Upper lobe of right lung (tissue), 1 donor: ENCODE data around the gene CEBPA. TPM values are rescaled to one million over a fixed set of nuclear protein-coding genes. Genes with fewer than 3 reads are reported as not detected.
"Not testable (repeated sequence)": the region's sequence is repeated elsewhere in the genome, so short reads cannot be mapped to it uniquely, and the experiment has no call there.

ENCODE experiments used
- ATAC-seq: fragments of 200-7000 bp; cut with Tn5 transposase; one replicate; pipeline ENCODE4 v1.9.1; 2020; ENCODE audit warnings: mild to moderate bottlenecking, moderate library complexity
- DNase-seq: peaks from one replicate; pipeline ENCODE4 v3.0.0-alpha.2; 2020
- H3K27ac ChIP-seq: fragments of 200-600 bp; one replicate; pipeline ENCODE4 v1.8.0; 2022
- H3K27me3 ChIP-seq: fragments of 200-600 bp; one replicate; pipeline ENCODE4 v1.8.0; 2022; ENCODE audit warnings: mild to moderate bottlenecking
- H3K36me3 ChIP-seq: fragments of 200-600 bp; one replicate; pipeline ENCODE4 v1.8.0; 2022
- H3K4me1 ChIP-seq: fragments of 200-600 bp; one replicate; pipeline ENCODE4 v1.8.0; 2022
- H3K4me3 ChIP-seq: fragments of 200-600 bp; one replicate; pipeline ENCODE4 v1.8.0; 2022; ENCODE audit warnings: mild to moderate bottlenecking
- H3K9me3 ChIP-seq: fragments of 200-600 bp; one replicate; pipeline ENCODE4 v1.8.0; 2022
- CTCF ChIP-seq: fragments of 200-600 bp; IDR thresholded peaks from one replicate; pipeline ENCODE4 v1.8.0; 2022; ENCODE audit warnings: antibody characterized with exemption
- intact Hi-C: fragments of 100-400 bp; cut with DNase I; formaldehyde crosslinking; loops from one replicate; pipeline ENCODE4 v1.11.0; 2022
- total RNA-seq: library from RNA; stranded (reverse); fragmentation: NEBNext Ultra II Directional; extraction: Animal tissue kit (Norgen Biotek cat#: 25700); gene quantifications from one replicate; pipeline ENCODE4 v1.2.1, GENCODE V29; 2021
- donor health status: DM: no; HTN: yes; CAD: no; lungs with severe emphysema.

The CEBPA gene
- total RNA-seq, 1 donor from 2014 or later = 59.1 TPM

DNA sequence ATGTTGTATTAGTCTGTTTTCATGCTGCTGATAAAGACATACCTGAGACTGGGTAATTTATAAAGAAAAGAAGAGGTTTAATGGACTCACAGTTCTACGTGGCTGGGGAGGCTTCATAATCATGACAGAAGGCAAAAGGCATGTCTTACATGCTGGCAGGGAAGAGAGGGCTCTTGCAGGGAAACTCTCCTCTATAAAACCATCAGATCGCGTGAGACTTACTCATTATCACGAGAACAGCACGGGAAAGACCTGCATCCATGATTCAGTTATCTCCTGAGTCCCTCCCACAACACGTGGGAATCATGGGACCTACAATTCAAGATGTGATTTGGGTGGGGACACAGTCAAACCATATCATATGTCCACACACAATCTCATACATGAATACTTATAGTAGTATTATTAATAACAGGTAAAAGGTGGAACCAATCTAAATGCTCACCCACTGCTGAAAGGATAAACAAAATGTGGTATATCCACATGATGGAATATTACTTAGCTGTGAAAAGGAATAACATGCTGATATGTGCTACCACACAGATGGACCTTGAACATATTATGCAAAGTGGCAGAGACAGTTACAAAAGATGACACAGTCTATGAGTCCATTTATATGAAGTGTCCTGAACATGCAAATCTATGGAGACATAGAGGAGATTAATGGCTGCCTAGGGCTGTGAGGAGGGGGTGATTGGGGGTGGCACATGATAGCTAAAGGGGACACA lies 20.9 kb upstream of the CEBPA start:
- DNase-seq = no peak
- no peak for TF ChIP-seq CTCF
- no peaks in the 10 kb centered on the region for H3K36me3 ChIP-seq
- no peaks in the 10 kb centered on the region for H3K27me3 ChIP-seq
- intact Hi-C loops = no loop called here
- H3K4me1 ChIP-seq = no peaks in the 10 kb centered on the region
- no peak overlapping the region for H3K27ac ChIP-seq
- peaks cover 6% of the 10 kb centered on the region for H3K9me3 ChIP-seq
- no peak for ATAC-seq
- H3K4me3 ChIP-seq = no peak overlapping the region

DNA sequence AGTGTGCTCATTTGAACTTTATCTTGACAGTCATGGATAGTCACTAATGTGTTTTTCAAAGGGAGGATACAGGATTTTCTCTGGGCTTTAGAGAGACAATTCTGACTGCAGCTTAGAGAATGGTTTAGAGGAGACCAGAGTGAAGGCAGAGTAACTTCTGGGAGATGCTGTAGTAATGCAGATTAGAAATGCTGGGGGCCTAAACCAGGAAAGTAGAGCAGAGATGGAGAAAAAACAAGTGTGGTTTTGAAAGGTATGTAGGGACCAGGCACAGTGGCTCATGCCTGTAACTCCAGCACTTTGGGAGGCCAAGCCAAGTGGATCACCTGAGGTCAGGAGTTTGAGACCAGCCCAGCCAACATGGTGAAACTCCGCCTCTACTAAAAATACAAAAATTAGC lies 18.3 kb upstream of the CEBPA start:
- intact Hi-C loops = no loop called here
- H3K36me3 ChIP-seq = no peaks in the 10 kb centered on the region
- ATAC-seq = no peak

GRCh38 chr19:33317991-33318390 lies 15.7 kb upstream of the CEBPA start:
- DNase-seq, intact Hi-C loops, H3K27me3 ChIP-seq, ATAC-seq, H3K4me1 ChIP-seq, H3K9me3 ChIP-seq, H3K27ac ChIP-seq, H3K36me3 ChIP-seq, H3K4me3 ChIP-seq: not testable (repeated sequence)

More for the DNA sequence above, 18.3 kb upstream of the CEBPA start:
- no peak for DNase-seq
- Histone ChIP-seq H3K27me3 (no peaks in the 10 kb centered on the region), H3K9me3 (no peaks in the 10 kb centered on the region), H3K27ac (no peak overlapping the region), H3K4me1 (no peaks in the 10 kb centered on the region), H3K4me3 (no peak overlapping the region)
- TF ChIP-seq CTCF = no peak

DNA sequence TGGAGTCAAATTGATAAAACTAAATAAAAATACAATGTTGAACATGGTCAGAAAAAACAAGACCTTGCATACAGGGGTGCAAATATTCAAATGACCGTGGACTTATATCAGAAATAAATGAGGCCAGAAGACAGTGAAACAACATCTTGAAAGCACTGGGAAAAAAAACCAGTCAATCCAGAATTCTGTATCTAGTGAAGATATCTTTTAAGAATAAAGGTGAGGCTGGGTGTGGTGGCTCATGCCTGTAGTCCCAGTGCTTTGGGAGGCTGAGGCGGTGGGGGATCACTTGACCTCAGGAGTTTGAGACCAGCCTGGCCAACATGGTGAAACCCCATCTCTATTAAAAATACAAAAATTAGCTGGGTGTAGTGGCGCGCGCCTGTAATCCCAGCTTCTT lies 15.2 kb upstream of the CEBPA start:
- DNase-seq (no peak), ATAC-seq (no peak)
- no peaks in the 10 kb centered on the region for H3K9me3 ChIP-seq
- no peaks in the 10 kb centered on the region for H3K36me3 ChIP-seq
- H3K27ac ChIP-seq = no peak overlapping the region
- no peak overlapping the region for H3K4me3 ChIP-seq
- H3K4me1 ChIP-seq = no peaks in the 10 kb centered on the region
- intact Hi-C loops = no loop called here
- no peaks in the 10 kb centered on the region for H3K27me3 ChIP-seq
- no peak for TF ChIP-seq CTCF

- ATAC-seq = no peak
- DNase-seq = no peak
- no peak overlapping the region for H3K4me3 ChIP-seq
These were observed 14.4 kb upstream of the CEBPA start for GRCh38 chr19:33316541-33317264.

DNA sequence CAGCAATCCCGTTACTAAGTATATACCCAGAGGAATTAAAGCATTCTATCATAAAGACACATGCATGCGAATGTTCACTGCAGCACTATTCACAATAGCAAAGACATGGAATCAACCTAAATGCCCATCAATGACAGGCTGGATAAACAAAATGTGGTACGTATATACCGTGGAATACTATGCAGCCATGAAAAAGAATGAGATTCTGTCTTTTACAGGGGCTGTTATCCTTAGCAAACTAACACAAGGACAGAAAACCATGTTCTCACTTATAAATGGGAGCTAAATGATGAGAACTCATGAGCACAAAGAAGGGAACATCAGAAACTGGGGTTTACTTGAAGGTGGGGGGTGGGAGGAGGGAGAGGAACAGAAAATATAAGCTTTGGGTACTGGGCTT lies 10.5 kb upstream of the CEBPA start:
- DNase-seq, H3K27ac ChIP-seq, H3K9me3 ChIP-seq, H3K27me3 ChIP-seq, ATAC-seq, H3K36me3 ChIP-seq, H3K4me3 ChIP-seq, intact Hi-C loops, H3K4me1 ChIP-seq: not testable (repeated sequence)

More at GRCh38 chr19:33316541-33317264, 14.4 kb upstream of the CEBPA start:
- Histone ChIP-seq H3K4me1 (no peaks in the 10 kb centered on the region), H3K27me3 (no peaks in the 10 kb centered on the region), H3K27ac (no peak overlapping the region), H3K36me3 (no peaks in the 10 kb centered on the region), H3K9me3 (no peaks in the 10 kb centered on the region)
- TF ChIP-seq CTCF = no peak
- intact Hi-C loops = no loop called here
